Bronchial epithelial cell (primary cell): Measurements from ENCODE around the gene RAD50. TPM values are rescaled to one million over a fixed set of nuclear protein-coding genes. Genes with fewer than 3 reads are reported as not detected.

ENCODE experiments used
- DNase-seq: peaks from one replicate; pipeline ENCODE4 v3.0.0-alpha.2; 2010; ENCODE audit warnings: low read depth
- FAIRE-seq: peaks from 2 replicates; lab custom pipeline; 2011; peaks lifted over from hg19 to GRCh38; lab: Jason Lieb, UNC
- H3K27me3 ChIP-seq: 2 replicates; pipeline ENCODE4 v1.5.1; 2011; ENCODE audit warnings: low read length; ENCODE audit not compliant: control insufficient read depth, insufficient read depth
- H3K36me3 ChIP-seq: 2 replicates; pipeline ENCODE4 v1.5.1; 2011; ENCODE audit warnings: low read length; ENCODE audit not compliant: control insufficient read depth, insufficient read depth
- H3K4me3 ChIP-seq: 2 replicates; pipeline ENCODE4 v1.5.1; 2011; ENCODE audit warnings: mild to moderate bottlenecking, low read depth, low read length, control low read depth
- CTCF ChIP-seq: IDR thresholded peaks from 2 replicates; pipeline ENCODE4 v1.5.1; 2011; ENCODE audit warnings: mild to moderate bottlenecking, moderate library complexity, low read length, control low read depth, inconsistent platforms; ENCODE audit not compliant: insufficient read depth, severe bottlenecking
- total RNA-seq: library from RNA; depleted of rRNA; stranded (reverse); fragments of >200 nt; gene quantifications from 2 replicates; pipeline ENCODE4 v1.2.1, GENCODE V29; 2014

RAD50 gene
- total RNA-seq, 1 donor from 2014 or later: 29.2 TPM

GRCh38 chr5:132641241-132641723, 84.5 kb downstream of the RAD50 start:
- no peak for FAIRE-seq

GRCh38 chr5:132641841-132642240, 85.1 kb downstream of the RAD50 start:
- FAIRE-seq (no peak), DNase-seq (no peak)
- Histone ChIP-seq H3K36me3 (peaks cover 9% of the 10 kb centered on the region), H3K4me3 (no peak overlapping the region), H3K27me3 (no peaks in the 10 kb centered on the region)
- no peak for TF ChIP-seq CTCF

More at GRCh38 chr5:132641241-132641723, 84.5 kb downstream of the RAD50 start:
- no peak for DNase-seq
- Histone ChIP-seq H3K36me3 (peaks cover 9% of the 10 kb centered on the region), H3K4me3 (no peak overlapping the region), H3K27me3 (no peaks in the 10 kb centered on the region)
- no peak for TF ChIP-seq CTCF

DNA sequence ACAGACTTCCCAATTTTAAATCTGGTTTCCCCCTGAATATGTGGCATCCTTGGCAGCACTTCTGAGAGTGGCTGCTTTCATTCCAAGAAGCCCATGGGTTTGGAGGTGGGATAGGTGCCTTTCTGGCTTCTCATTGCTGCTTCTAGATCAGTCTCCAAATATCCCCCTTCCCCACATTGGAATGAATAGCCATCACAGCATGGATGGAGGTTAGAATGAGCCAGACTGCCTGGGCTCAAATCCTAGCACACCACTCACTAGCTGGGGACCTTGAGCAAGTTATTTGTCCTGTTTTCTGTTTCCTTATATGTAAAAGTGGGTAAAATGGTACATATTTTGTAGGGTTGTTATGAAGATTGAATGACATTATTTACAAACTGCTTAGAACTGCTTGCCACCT, 87.4 kb downstream of the RAD50 start:
- DNase-seq (no peak), FAIRE-seq (no peak)
- Histone ChIP-seq H3K36me3 (peaks cover 6% of the 10 kb centered on the region), H3K27me3 (no peaks in the 10 kb centered on the region), H3K4me3 (no peak overlapping the region)
- TF ChIP-seq CTCF: no peak

GRCh38 chr5:132646583-132647266, 89.9 kb downstream of the RAD50 start:
- no peak for DNase-seq
- no peak for TF ChIP-seq CTCF
- H3K4me3 ChIP-seq: no peak overlapping the region
- no peaks in the 10 kb centered on the region for H3K27me3 ChIP-seq
- no peak for FAIRE-seq
- no peaks in the 10 kb centered on the region for H3K36me3 ChIP-seq

DNA sequence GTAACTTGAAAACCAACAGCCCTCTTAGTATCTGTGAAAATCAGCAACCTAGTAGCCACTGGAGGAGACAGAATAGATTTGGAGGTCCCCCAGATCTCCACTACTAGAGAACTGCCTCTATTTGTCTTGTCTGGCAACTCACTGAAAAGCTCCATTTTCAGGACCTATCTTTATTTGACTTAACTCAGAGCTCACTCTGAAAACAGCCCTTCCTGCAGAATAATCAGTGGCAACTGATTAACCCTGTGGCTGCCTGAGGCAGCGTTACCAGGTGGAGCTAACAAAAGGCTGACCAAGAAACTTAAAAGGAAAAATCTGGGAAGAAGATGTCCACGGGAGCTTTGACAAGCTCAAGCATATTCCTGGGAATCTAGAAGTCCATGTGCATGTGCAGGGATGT, 90.7 kb downstream of the RAD50 start:
- no peak overlapping the region for H3K4me3 ChIP-seq
- H3K36me3 ChIP-seq: no peaks in the 10 kb centered on the region
- no peak for TF ChIP-seq CTCF
- no peak for FAIRE-seq
- H3K27me3 ChIP-seq: no peaks in the 10 kb centered on the region
- DNase-seq: no peak

DNA sequence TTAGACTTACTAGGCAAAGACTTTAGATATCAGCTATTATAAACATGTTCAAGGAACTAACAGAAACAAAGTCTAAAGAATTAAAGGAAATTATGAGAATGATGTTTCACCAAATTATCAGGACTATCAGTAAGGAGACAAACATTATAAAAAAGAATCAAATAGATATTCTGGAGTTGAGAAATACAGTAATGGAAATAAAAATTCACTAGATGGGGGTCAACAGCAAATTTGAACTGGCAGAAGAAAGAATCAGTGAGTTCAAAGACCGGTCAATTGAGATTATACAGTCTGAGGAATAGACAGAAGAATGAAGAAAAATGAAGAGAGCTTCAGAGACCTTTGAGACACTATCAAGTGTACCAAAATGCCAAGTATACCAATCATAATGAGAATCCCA, 91.6 kb downstream of the RAD50 start:
- DNase-seq (no peak), FAIRE-seq (no peak)
- Histone ChIP-seq H3K4me3 (no peak overlapping the region), H3K36me3 (no peaks in the 10 kb centered on the region), H3K27me3 (no peaks in the 10 kb centered on the region)
- TF ChIP-seq CTCF: no peak
